GM18505 (cell line): ENCODE results near the gene SLC27A3.
"Not testable (repeated sequence)": the region's sequence is repeated elsewhere in the genome, so short reads cannot be mapped to it uniquely, and the experiment has no call there.

ENCODE experiments used
- ATAC-seq: cut with Tn5 transposase; IDR thresholded peaks from one replicate; pipeline ENCODE4 v1.9.1; 2021; ENCODE audit not compliant: unreplicated experiment
- POLR2A ChIP-seq: IDR thresholded peaks from 4 replicates; pipeline ENCODE4 v1.6.1; 2011; ENCODE audit warnings: borderline replicate concordance; ENCODE audit not compliant: insufficient read depth, insufficient read length; ENCODE audit errors: extremely low read depth

Gene SLC27A3

DNA sequence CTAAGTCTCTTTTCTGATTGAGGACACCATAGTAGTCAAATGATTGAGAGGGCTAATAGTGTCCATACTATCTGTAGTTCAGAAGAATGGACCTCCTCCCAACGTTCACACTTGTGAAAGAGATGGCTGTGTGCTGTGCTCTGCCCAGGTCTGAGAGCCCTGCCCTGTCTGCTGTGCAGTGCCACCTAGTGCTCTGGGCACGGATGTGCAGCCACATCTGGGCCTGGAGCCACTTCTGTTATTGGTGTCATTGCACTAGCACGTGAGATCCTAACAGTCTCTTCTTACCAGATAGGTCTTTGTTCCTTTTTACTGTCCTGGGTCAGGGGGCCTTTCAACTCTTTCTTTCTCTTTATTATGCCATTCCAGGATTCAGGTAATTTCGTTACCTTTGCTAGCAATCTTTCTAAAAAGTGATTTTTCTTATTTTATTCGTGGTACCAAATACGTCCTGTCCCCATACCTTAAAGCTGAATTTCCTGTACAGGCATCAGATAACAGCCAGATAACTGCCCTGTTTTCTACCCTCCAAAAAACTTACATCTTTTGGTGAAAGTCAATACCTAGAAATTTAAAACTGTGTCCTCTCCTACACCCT is 25.7 kb upstream of the SLC27A3 start:
- ATAC-seq, result no peak
- TF ChIP-seq POLR2A, result no peak

DNA sequence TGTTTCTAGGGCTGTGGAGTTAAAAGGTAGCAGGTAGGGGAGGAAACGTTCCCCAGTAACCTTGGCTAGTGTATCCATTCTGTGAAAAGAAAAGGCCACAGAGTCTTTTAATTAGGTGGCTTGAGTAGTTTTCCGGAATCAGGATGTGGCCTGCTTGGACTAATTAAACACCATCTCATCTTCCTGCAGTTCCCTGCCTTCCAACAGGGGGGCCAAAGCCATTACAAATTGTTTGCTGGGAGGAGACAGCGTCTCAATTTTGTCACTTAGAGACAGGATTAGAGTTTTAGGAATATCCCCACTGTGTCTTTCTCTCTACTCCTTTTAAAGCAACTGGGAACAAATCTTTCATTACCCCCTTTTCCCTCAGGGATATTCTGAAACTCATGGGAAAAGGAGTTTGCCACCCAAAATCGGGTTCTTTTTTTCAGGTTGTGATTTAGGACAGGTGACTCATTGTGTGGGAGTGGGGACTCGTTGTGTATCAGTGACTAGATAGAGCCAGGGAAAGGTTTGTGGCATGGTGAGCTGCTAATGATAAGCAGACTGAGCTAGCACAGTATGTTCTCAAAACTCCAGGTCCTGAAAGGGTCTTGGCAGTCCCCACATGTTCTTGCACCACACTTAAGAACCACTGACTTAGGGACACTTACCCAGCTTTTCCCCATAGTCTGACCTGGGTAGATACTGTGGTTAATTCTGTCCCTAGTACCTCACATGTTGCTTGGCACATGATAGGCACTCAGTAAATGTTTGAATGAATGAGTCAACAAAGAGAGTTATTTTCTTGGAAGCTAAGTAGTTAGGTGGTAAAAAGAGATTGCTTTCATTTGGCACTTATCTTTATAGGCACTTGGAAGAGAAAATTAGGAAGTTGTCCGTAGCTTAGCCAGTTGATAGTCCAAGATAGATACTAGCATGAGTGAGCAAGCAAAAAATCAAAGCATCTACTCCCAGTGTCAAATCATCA is 24.9 kb upstream of the SLC27A3 start:
- ATAC-seq, result no peak
- TF ChIP-seq POLR2A, result no peak

DNA sequence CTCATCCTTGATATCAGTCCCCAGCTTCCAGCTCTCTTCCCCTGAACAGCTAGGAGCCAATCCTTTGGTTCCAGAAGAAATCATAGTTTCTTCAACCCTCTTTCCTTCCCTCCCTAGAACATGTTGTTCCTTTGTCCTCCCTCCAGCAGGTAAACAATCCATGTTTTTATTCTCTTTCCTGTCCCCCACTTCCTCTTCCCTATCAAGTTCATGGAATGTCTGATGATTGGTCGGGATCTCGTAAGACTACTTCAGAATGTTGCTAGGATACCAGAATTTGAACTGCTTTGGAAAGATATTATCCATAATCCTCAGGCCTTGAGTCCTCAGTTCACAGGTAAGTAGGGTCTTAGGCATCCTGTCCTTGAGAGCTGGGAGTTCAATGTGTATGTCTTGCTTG is 23.1 kb upstream of the SLC27A3 start:
- ATAC-seq, result no peak
- TF ChIP-seq POLR2A, result no peak

DNA sequence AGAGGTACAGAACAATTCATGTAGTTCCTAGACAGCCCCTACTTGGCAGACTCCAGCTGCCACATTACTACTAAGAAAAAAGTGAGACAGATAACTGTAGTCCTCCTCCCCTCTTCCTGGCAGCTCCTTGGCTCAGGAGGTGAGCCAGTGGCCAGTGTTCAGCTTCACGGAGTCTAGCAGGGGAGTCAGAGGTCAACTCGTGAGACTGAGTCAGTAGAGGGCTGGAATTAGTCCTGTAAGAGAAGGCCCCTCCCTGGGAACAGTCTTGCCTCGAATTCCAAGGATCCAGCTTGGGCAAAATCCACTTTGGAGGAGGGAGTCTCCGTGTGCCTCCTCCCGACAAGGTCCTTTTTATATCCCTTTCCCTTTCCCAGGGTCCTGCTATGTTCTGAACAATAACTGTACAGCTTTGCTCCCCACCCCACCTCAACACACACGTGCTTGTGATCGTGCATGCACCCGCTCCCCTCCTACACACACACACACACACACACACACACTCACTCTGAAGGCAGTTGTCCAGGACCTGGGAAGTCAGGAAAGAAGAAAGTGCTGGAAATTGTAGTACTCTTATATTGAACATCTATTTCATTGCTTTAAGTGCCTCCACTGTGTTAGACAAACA is 22.5 kb upstream of the SLC27A3 start:
- TF ChIP-seq POLR2A, result no peak
- no peak for ATAC-seq

DNA sequence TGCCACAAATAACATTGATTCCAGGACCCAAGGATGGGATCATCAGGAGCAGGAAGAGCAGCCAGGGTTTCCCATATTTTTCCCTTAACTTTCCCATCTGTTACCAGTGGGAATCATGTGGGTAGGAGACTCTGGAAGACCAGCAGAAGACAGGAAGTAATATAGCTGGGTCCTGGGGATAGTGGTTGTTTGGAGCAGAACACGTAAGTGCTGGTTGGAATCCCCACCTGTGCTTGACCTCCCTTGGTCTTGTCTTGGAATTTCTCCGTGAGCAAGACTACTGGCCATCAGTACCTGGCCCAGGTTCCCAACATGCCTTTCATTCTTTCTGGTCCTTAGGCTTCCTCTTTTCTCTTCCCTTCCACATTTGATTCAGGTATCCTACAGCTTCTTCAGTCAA is 20.9 kb upstream of the SLC27A3 start:
- no peak for ATAC-seq

DNA sequence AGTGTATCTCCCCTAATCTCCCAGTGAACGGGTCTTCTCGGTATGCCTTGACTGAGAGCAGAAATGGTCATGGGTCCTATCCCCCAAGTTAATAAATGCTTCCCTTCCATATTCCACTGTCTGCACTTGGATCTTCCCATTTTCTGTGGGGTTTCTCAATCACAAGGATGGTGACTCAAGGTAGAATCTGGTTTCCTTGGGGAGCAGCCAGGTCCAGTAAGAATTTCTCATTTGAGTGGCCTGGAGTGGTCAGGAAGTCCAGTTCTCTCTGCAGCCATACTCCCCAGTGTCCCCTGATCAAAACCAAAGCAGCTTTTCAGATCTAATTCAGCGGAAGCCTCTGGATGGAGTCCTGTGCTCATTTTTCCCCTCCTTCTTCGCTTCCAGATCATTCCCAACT is 14.8 kb upstream of the SLC27A3 start:
- TF ChIP-seq POLR2A, result no peak
- ATAC-seq, result no peak

More for the DNA sequence above, 20.9 kb upstream of the SLC27A3 start:
- no peak for TF ChIP-seq POLR2A

DNA sequence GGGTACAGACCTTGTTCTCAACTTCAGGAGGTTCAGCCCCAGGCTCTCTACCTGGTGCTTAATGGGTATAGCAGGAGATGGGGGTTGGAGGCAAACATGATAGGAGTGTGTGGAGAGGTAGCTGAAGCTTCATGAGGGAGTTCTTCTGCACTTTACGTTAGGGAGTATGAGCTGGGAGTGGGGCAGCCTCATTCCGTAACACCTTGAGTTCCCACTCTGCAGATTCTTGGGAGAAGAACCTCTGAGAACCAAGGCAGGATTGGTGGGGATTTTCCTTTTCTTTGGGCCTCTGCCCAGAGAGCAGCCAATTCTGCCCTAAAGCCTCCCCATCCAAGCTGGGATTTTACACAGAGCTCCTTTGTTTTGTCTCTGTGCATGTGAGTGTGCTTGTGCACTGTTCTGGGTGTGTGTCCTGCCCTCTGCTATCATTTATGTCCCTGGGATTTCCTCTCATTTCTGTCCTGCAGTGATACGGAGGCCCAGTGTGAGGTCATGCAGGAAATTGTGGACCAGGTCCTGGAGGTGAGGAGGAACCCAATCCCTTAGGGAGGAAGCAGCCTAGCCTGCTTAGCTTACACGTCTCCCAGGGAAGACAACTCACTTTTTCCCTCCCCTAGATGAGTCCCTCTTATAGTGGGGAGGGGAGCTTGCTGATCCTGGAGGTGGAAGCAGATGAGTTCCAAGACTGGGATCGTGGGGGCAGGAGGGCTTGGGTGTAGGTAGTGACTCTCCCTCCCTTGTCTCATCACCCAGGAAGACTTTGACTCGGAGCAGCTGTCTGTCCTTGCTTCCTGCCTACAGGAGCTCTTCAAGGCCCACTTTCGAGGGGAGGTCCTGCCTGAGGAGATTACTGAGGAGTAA is 11.6 kb upstream of the SLC27A3 start:
- no peak for ATAC-seq
- TF ChIP-seq POLR2A, result no peak

DNA sequence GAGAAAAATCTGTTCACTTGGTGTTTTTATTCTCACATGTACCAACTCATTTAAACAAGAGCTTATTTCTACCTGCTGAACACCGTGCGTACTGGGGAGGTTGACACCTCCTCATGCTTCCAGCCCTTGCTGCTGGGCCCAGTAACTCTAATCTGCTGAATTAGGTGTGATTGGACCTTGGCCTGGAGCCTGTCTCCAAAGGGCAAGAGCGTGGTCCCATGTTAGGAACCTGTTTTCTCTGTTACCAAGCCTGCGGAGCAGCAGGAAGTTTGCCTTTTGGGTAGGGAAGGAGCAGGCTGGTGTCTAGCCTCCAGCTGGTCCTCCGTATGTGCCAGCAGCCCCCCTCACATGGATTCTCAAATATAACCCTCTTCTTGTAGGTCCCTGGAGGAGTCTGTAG is 10.9 kb upstream of the SLC27A3 start:
- no peak for ATAC-seq
- TF ChIP-seq POLR2A, result no peak

DNA sequence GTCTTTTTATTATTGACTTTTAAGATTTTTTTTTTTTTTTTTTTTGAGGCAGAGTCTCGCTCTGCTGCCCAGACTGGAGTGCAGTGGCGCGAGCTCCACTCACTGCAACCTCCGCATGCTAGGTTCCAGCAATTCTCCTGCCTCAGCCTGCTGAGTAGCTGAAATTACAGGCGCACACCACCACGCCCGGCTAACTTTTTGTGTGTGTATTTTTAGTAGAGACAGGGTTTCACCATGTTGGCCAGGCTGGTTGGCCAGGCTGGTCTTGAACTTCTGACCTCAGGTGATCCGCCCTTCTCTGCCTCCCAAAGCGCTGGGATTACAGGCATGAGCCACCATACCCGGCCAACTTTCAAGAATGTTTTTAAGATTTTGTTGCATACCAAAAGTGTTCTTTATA is 8.5 kb upstream of the SLC27A3 start:
- not testable (repeated sequence) for ATAC-seq

DNA sequence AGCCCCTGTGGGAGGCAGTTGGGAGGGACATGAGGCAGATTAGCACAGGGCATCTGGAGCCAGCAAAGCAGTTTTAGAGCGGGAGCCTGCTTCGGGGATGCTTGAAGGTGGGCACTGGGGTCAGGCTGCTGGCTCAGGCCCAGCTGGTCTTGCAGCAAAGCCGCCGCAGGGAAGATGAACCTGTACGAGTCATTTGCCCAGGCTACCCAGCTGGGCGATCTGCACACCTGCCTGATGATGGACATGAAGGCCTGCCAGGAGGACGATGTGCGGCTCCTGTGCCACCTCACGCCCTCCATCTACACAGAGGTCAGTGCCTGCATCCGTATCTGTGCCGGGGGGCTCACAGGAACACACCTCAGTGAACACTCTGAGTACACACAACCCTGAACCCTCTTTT is 7.7 kb upstream of the SLC27A3 start:
- ATAC-seq, result no peak
- no peak for TF ChIP-seq POLR2A

DNA sequence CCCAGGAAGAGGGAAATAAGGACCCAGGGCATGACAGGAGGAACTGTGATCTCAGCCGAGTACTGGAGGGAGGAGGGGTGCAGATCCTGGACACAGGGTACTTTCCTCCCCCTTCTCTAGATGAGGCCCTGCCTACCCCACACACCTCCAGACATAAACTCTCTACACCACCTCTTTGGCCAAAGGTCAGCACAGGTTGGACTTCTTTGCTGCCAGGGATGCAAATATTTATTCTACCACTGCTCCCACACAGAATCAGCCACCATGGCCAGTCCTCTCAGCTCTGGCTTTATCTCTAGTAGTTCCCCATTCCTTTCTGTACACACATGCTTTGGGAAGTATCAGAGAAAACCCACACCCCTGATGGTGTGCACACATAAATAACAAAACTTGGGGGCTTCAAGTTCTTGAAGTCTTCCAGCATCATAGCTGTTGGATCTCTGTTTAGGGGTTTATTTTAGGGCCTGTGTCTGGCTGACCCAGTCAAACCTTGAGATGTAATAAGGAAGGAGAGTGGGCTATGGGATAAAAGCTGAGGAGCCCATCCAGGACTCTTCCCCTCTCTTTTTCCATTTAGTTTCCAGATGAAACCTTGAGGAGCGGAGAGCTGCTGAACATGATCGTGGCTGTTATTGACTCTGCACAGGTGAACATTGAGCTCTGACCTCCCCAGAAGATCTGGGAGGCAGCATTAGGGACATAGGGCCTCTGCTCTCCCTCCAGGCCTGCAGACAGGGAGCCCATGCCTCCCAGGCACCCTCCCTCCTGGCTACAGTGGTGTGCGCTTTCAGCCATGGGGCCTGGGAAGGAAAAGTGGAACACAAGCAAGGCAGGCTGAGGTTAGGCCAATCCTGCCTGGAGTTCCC is 6.7 kb upstream of the SLC27A3 start:
- TF ChIP-seq POLR2A, result no peak
- ATAC-seq, result no peak

DNA sequence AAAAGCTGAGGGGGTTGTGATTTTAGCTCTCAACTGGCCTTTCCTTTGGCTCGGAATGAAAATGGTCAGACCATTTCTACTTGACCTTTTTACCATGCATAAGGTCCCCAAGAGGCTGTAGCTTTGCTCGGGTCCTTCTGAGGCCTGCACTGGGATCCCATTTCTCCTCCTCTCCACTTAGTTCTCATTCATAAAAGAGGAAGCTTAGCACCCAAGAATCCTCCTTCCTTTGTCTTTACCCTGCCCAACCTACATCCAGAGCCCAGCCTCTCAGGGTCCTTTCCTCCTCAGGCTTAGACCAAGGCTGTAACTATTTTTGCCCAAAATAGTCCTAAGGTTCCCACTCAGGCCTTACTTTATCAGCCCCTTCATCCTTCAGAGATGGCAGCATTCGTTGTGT is 6.0 kb upstream of the SLC27A3 start:
- TF ChIP-seq POLR2A, result no peak
- no peak for ATAC-seq
